ENCODE results near the gene GRK4.

The GRK4 gene

DNA sequence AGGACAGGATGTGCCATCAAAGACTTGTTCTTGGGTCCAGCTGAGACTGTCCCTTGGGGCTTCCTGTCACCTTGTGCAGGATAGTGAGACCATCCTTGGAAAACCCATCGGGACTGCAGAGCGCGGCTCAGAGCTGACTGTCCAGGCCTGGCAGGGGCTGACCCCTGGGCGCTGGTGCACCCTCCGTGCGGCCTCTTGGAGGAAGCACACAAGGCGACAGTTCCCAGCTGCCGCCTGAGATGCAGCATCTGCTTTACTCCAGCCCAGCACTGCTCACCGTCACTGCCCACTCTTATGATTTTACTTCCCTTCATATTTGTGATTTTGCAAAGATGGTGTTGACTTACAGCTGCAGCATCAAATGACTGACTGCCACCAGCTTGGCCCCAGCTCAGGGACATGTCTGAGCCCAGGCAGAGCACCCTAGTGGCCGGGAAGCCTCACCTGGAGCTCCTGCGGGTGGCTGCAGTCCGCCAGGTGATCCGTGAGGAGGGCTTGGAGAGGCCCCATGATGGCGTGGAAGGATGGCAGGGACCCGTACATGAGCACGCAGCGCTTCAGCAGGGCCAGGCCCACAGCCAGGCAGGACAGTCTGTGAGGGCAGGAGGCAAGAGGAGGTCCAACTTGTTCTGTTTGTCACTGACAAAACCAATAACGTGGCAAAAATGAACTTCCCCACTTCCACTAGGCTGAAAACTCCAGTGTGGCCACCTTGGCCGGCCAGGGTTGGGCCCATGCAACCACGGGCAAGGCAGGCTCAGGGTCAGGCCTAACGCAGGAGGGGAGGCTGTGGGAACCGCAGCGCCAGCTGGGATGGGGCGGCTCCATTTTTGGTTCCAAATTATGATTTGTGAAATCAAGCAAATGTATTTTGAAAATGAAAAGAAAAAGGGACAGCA lies 22.0 kb upstream of the GRK4 start:
- H3K79me2 ChIP-seq, result no peaks in the 10 kb centered on the region
- H3K27ac ChIP-seq, result no peak overlapping the region
- no peaks in the 10 kb centered on the region for H3K36me3 ChIP-seq (ENCODE audit: control insufficient read depth, insufficient read depth, low read length)

GRCh38 chr4:2942037-2942531 lies 21.3 kb upstream of the GRK4 start:
- no peak overlapping the region for H3K4me2 ChIP-seq (ENCODE audit: low read length)
- H3K36me3 ChIP-seq (ENCODE audit: control insufficient read depth, insufficient read depth, low read length), result no peaks in the 10 kb centered on the region
- H3K27ac ChIP-seq, result no peak overlapping the region
- H3K27me3 ChIP-seq (ENCODE audit: control insufficient read depth, insufficient read depth, low read length), result no peaks in the 10 kb centered on the region
- no peaks in the 10 kb centered on the region for H3K9me3 ChIP-seq (ENCODE audit: control insufficient read depth, low read length)
- H2AFZ ChIP-seq, result no peak overlapping the region
- H3K9ac ChIP-seq, result no peak overlapping the region
- no peaks in the 10 kb centered on the region for H3K79me2 ChIP-seq
- H3K4me3 ChIP-seq (ENCODE audit: low read depth, low read length), result no peak overlapping the region
- no peaks in the 10 kb centered on the region for H3K4me1 ChIP-seq
- TF ChIP-seq, protein P1, sequence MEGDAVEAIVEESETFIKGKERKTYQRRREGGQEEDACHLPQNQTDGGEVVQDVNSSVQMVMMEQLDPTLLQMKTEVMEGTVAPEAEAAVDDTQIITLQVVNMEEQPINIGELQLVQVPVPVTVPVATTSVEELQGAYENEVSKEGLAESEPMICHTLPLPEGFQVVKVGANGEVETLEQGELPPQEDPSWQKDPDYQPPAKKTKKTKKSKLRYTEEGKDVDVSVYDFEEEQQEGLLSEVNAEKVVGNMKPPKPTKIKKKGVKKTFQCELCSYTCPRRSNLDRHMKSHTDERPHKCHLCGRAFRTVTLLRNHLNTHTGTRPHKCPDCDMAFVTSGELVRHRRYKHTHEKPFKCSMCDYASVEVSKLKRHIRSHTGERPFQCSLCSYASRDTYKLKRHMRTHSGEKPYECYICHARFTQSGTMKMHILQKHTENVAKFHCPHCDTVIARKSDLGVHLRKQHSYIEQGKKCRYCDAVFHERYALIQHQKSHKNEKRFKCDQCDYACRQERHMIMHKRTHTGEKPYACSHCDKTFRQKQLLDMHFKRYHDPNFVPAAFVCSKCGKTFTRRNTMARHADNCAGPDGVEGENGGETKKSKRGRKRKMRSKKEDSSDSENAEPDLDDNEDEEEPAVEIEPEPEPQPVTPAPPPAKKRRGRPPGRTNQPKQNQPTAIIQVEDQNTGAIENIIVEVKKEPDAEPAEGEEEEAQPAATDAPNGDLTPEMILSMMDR (IDR thresholded peaks at IDR 0.05), result no peak

More for the DNA sequence above, 22.0 kb upstream of the GRK4 start:
- Histone ChIP-seq H3K4me1 (no peaks in the 10 kb centered on the region), H3K4me2 (ENCODE audit: low read length) (no peak overlapping the region), H3K9ac (no peak overlapping the region), H3K4me3 (ENCODE audit: low read depth, low read length) (no peak overlapping the region), H2AFZ (no peak overlapping the region), H3K27me3 (ENCODE audit: control insufficient read depth, insufficient read depth, low read length) (no peaks in the 10 kb centered on the region), H3K9me3 (ENCODE audit: control insufficient read depth, low read length) (no peaks in the 10 kb centered on the region)
- TF ChIP-seq, protein P1 (IDR thresholded peaks at IDR 0.05), result no peak

DNA sequence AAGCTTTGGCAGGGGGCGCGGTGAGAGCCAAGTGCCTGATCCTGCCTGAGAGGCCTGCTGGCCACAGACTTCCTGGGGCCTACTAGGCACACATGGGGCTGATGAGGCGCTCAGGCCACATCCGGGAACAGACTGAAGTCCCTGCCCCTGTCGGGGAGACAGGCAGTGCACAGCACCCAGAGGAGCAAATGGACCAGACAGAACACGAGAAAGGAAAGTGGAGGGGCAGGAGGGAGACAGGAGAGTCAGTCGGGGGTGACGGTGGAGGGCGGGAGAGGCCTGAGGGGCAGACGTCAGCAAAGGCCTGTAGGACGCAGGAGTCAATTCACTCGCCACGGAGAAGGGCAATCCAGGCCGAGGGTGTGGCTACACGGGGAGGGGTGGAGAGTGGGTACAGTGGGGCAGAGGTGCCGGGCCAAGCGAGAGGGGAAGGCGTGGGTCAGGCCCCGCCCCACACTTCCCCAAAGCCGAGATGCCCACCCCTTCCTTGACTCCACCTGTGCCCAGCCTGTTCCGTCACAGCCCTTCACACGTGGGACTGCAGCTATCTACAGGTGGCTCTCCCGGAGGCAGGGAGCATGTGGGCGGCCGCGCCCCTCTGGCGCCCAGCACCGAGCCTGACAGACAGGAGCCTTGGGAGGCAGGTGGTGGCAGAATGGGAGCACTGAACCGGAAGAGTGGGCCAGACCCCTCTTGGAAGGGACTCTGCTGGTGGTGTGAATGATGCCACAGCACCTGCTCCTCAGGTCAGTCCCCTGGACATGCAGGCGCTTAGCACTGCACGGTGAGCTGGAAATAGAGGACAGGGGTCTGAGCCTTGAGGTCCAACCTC lies 20.6 kb upstream of the GRK4 start:
- Histone ChIP-seq H3K27me3 (ENCODE audit: control insufficient read depth, insufficient read depth, low read length) (no peaks in the 10 kb centered on the region), H3K36me3 (ENCODE audit: control insufficient read depth, insufficient read depth, low read length) (no peaks in the 10 kb centered on the region), H3K27ac (no peak overlapping the region), H3K9ac (no peak overlapping the region), H3K9me3 (ENCODE audit: control insufficient read depth, low read length) (no peaks in the 10 kb centered on the region), H3K4me2 (ENCODE audit: low read length) (no peak overlapping the region), H2AFZ (no peak overlapping the region), H3K4me1 (no peaks in the 10 kb centered on the region), H3K79me2 (no peaks in the 10 kb centered on the region), H3K4me3 (ENCODE audit: low read depth, low read length) (no peak overlapping the region)
- TF ChIP-seq, protein P1 (IDR thresholded peaks at IDR 0.05), result no peak

- no peak overlapping the region for H3K4me2 ChIP-seq (ENCODE audit: low read length)
- H3K9ac ChIP-seq, result no peak overlapping the region
- no peaks in the 10 kb centered on the region for H3K9me3 ChIP-seq (ENCODE audit: control insufficient read depth, low read length)
- TF ChIP-seq, protein P1 (IDR thresholded peaks at IDR 0.05), result no peak
- no peaks in the 10 kb centered on the region for H3K36me3 ChIP-seq (ENCODE audit: control insufficient read depth, insufficient read depth, low read length)
- H3K27me3 ChIP-seq (ENCODE audit: control insufficient read depth, insufficient read depth, low read length), result no peaks in the 10 kb centered on the region
- H2AFZ ChIP-seq, result no peak overlapping the region
- no peaks in the 10 kb centered on the region for H3K4me1 ChIP-seq
- no peak overlapping the region for H3K27ac ChIP-seq
- H3K4me3 ChIP-seq (ENCODE audit: low read depth, low read length), result no peak overlapping the region
- H3K79me2 ChIP-seq, result no peaks in the 10 kb centered on the region
These were observed 19.8 kb upstream of the GRK4 start for GRCh38 chr4:2943364-2944090.
